ENCODE results near the gene SPDL1. TPM values are rescaled to one million over a fixed set of nuclear protein-coding genes. Genes with fewer than 3 reads are reported as not detected.

The SPDL1 gene
- total RNA-seq, 3 donors from 2014 or later: 4.5 to 12.5 (median 5.8) TPM

GRCh38 chr5:169635936-169636335 lies 52.4 kb downstream of the SPDL1 start:
- no peak for TF ChIP-seq CTCF (IDR thresholded peaks at IDR 0.05)
- ATAC-seq (no peak), DNase-seq (no peak)
- intact Hi-C loops (cut with DNase I, micrococcal nuclease): no loop called here
- H3K9me3 ChIP-seq: no peaks in the 10 kb centered on the region
- no peaks in the 10 kb centered on the region for H3K36me3 ChIP-seq (ENCODE audit: low read depth)
- no peaks in the 10 kb centered on the region for H3K4me1 ChIP-seq (ENCODE audit: low read depth)
- no peak overlapping the region for H3K4me3 ChIP-seq

DNA sequence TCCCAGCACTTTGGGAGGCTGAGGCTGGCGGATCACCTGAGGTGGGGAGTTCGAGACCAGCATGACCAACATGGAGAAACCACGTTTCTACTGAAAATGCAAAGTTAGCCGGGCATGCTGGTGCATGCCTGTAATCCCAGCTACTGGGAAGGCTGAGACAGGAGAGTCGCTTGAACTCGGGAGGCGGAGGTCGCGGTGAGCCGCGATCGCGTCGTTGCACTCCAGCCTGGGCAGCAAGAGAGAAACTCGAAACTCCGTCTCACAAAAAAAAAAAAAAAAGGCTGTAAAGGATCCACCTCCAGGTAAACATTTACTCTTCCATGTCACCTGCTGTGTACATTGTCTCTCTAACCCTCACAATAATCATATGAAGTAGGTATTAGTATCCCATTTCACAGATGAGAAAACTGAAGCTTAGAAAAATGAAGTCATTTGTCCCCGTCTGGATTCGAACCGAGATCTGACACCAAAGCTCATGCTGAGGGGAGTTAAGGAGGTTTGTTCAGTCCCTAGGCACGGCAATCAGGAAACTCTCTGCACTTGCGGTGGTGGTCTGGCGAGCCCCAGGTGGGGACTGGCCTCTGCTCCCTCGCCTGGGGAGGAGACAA lies 53.0 kb downstream of the SPDL1 start:
- DNase-seq (no peak), ATAC-seq (no peak)
- H3K4me1 ChIP-seq (ENCODE audit: low read depth): no peaks in the 10 kb centered on the region
- intact Hi-C loops (cut with DNase I, micrococcal nuclease): no loop called here
- no peaks in the 10 kb centered on the region for H3K36me3 ChIP-seq (ENCODE audit: low read depth)
- no peaks in the 10 kb centered on the region for H3K9me3 ChIP-seq
- H3K4me3 ChIP-seq: no peak overlapping the region
- no peak for TF ChIP-seq CTCF (IDR thresholded peaks at IDR 0.05)

DNA sequence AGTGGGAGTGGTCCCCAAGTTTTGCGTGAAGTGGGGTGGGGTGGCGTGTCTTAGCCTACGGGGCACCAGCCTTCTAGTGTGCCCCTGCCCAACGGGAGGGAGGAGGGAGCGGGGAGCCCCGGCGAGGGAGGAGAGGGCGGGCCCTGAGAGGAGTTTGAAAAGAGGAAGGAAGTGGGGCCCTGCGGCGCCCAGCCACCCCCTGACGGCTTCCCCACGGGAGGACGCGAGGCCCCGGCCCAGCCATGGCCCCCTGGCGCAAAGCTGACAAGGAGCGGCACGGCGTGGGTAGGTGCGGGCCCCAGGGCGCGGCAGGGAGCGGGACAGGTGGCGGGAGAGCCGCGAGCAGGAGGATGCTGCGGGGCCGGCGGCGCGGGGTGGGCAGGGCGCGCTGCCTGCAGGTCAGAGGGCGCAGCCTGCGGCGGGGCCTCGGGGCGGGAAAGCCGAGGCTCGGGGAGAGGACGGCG lies 53.5 kb downstream of the SPDL1 start, which contains the start of gene DOCK2:
DOCK2 (plus strand) TSS at position 191 of the 464 bp plus-strand sequence; CDS start at position 243, 52 bp downstream.
- no peaks in the 10 kb centered on the region for H3K9me3 ChIP-seq
- intact Hi-C loops (cut with DNase I, micrococcal nuclease): no loop called here
- H3K4me3 ChIP-seq: peak within 1 kb of the TSS; percentile 19
- DNase-seq (peak; percentile 49 to 88 (median 67)), ATAC-seq (peak; percentile 89)
- no peaks in the 10 kb centered on the region for H3K36me3 ChIP-seq (ENCODE audit: low read depth)
- no peak for TF ChIP-seq CTCF (IDR thresholded peaks at IDR 0.05)
- H3K4me1 ChIP-seq (ENCODE audit: low read depth): no peaks in the 10 kb centered on the region

- H3K9me3 ChIP-seq: no peaks in the 10 kb centered on the region
- no peak for TF ChIP-seq CTCF (IDR thresholded peaks at IDR 0.05)
- DNase-seq: peak; percentile 57 to 78 (median 61)
- peak overlapping the region; percentile 19 for H3K4me3 ChIP-seq
- ATAC-seq: peak; percentile 83
- intact Hi-C loops (cut with DNase I, micrococcal nuclease): no loop called here
- H3K36me3 ChIP-seq (ENCODE audit: low read depth): no peaks in the 10 kb centered on the region
- H3K4me1 ChIP-seq (ENCODE audit: low read depth): no peaks in the 10 kb centered on the region
Observed at GRCh38 chr5:169637549-169638121, 54.1 kb downstream of the SPDL1 start.

DNA sequence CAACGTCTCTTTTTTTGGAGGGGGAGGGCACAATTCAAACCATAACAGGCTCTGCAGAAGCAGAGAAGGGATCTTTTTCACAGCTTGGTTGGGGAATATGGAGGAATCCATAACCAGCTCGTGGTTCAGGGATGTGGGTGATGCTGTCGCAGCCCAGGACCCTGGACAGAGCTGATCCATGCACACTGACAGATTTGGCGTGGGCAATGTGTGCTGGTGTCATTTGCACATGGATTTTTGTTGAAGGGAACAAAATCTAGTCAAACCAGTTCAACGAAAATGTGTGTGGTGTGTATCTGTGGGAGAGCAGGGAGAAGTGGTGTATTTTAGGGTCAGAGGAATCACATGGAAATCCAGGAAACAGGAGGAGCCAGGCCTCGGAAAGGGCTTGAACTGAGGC lies 57.7 kb downstream of the SPDL1 start:
- ATAC-seq (no peak), DNase-seq (no peak)
- no peak overlapping the region for H3K4me3 ChIP-seq
- no peaks in the 10 kb centered on the region for H3K36me3 ChIP-seq (ENCODE audit: low read depth)
- no peaks in the 10 kb centered on the region for H3K9me3 ChIP-seq
- H3K4me1 ChIP-seq (ENCODE audit: low read depth): no peaks in the 10 kb centered on the region
- intact Hi-C loops (cut with DNase I, micrococcal nuclease): no loop called here
- TF ChIP-seq CTCF (IDR thresholded peaks at IDR 0.05): no peak
